PC-3 (cell line): ENCODE results near the gene UQCR10. TPM values are rescaled to one million over a fixed set of nuclear protein-coding genes. Genes with fewer than 3 reads are reported as not detected.

Source experiments
- ATAC-seq: fragments of 200-7000 bp; cut with Tn5 transposase; 2 replicates; pipeline ENCODE4 v1.9.1; 2020; ENCODE audit warnings: mild to moderate bottlenecking, moderate library complexity
- BruUV-seq: library from RNA; stranded (reverse); fragments of 400-500 nt; replicated peaks from 2 replicates; lab custom pipeline; 2021; lab: Mats Ljungman, UMichigan
- CTCF ChIA-PET: fragments of 300-600 bp; sonication (Branson Sonifier 250); formaldehyde crosslinking; loops from one replicate; lab custom pipeline; 2022; ENCODE audit warnings: antibody characterized with exemption; lab: Charles Lee
- POLR2A ChIA-PET: fragments of 300-600 bp; sonication (Branson Sonifier 250); formaldehyde crosslinking; loops from one replicate; lab custom pipeline; 2022; ENCODE audit warnings: antibody characterized with exemption; ENCODE audit not compliant: unreplicated experiment; lab: Charles Lee
- DNase-seq: peaks from one replicate; pipeline ENCODE4 v3.0.0-alpha.2; 2015
- H2AFZ ChIP-seq: fragments of 300-600 bp; sonication (generic); 2 replicates; pipeline ENCODE4 v1.6.0; 2016; ENCODE audit warnings: antibody characterized with exemption, low read length
- H3F3A ChIP-seq: fragments of 300-600 bp; sonication (generic); one replicate; pipeline ENCODE4 v1.6.0; 2017; ENCODE audit warnings: antibody characterized with exemption, low read length, control low read depth, mild to moderate bottlenecking; ENCODE audit not compliant: unreplicated experiment
- H3K27ac ChIP-seq: fragments of 300-600 bp; sonication (generic); 2 replicates; pipeline ENCODE4 v1.5.1; 2016; ENCODE audit warnings: mild to moderate bottlenecking, low read length
- H3K27me3 ChIP-seq: fragments of 300-600 bp; sonication (generic); 2 replicates; pipeline ENCODE4 v1.6.1; 2016; ENCODE audit warnings: low read length, mixed read lengths
- H3K36me3 ChIP-seq: fragments of 300-600 bp; sonication (generic); 2 replicates; pipeline ENCODE4 v1.6.1; 2016; ENCODE audit warnings: low read depth, mixed run types, low read length, mixed read lengths
- H3K4me1 ChIP-seq: fragments of 300-600 bp; sonication (generic); 2 replicates; pipeline ENCODE4 v1.5.1; 2016; ENCODE audit warnings: low read length; ENCODE audit not compliant: insufficient read depth
- H3K4me2 ChIP-seq: fragments of 300-600 bp; sonication (generic); 2 replicates; pipeline ENCODE4 v1.6.0; 2016; ENCODE audit warnings: low read length
- H3K4me3 ChIP-seq: fragments of 300-600 bp; sonication (generic); 2 replicates; pipeline ENCODE4 v1.5.1; 2016; ENCODE audit warnings: mild to moderate bottlenecking, low read length, mixed read lengths
- H3K79me2 ChIP-seq: fragments of 300-600 bp; sonication (generic); 2 replicates; pipeline ENCODE4 v1.6.1; 2017; ENCODE audit warnings: low read length, mixed read lengths
- H3K9ac ChIP-seq: fragments of 300-600 bp; sonication (generic); 2 replicates; pipeline ENCODE4 v1.6.0; 2016; ENCODE audit warnings: mild to moderate bottlenecking, low read length
- H3K9me2 ChIP-seq: fragments of 300-600 bp; sonication (generic); replicated peaks from 2 replicates; pipeline ENCODE4 v1.6.1; 2016; ENCODE audit warnings: mixed run types, low read length, mixed read lengths
- H3K9me3 ChIP-seq: fragments of 300-600 bp; sonication (generic); 2 replicates; pipeline ENCODE4 v1.6.1; 2016; ENCODE audit warnings: low read length, mixed read lengths
- H4K20me1 ChIP-seq: fragments of 300-600 bp; sonication (generic); 2 replicates; pipeline ENCODE4 v1.6.1; 2016; ENCODE audit warnings: low read length, mixed read lengths
- CTCF ChIP-seq: fragments of 300-600 bp; sonication (generic); conservative IDR thresholded peaks from 2 replicates; pipeline ENCODE4 v1.5.1; 2017; ENCODE audit warnings: antibody characterized with exemption, low read depth, mild to moderate bottlenecking, low read length
- EZH2 ChIP-seq: fragments of 300-600 bp; sonication (generic); IDR thresholded peaks from one replicate; pipeline ENCODE4 v1.6.1; 2017; ENCODE audit warnings: antibody characterized with exemption, mild to moderate bottlenecking, low read length; ENCODE audit not compliant: unreplicated experiment
- EZH2phosphoT487 ChIP-seq: fragments of 300-600 bp; sonication (generic); IDR thresholded peaks from 2 replicates; pipeline ENCODE4 v1.6.1; 2018; ENCODE audit warnings: mild to moderate bottlenecking, antibody characterized with exemption, low read length, borderline replicate concordance
- intact Hi-C: fragments of 100-400 bp; cut with micrococcal nuclease; formaldehyde crosslinking; loops from 2 replicates; pipeline ENCODE4 v1.9.0; 2023
- total RNA-seq: library from RNA; depleted of rRNA; stranded (reverse); fragments of >200 nt; gene quantifications from 2 replicates; pipeline ENCODE4 v1.2.3, GENCODE V29; 2014

Gene UQCR10
- total RNA-seq, 1 experiment from 2014 or later, result 196 TPM

GRCh38 chr22:29787371-29787980 lies 20.3 kb downstream of the UQCR10 start:
- ATAC-seq (no peak), DNase-seq (peak; percentile 57)
- no peaks in the 10 kb centered on the region for H3F3A ChIP-seq
- ChIA-PET POLR2A (no interaction called here), CTCF (no interaction called here)
- H3K9me2 ChIP-seq, result no peaks in the 10 kb centered on the region
- TF ChIP-seq EZH2 (no peak), EZH2phosphoT487 (no peak), CTCF (no peak)
- H3K4me2 ChIP-seq, result peak overlapping the region; percentile 42
- no peaks in the 10 kb centered on the region for H3K27me3 ChIP-seq
- no peaks in the 10 kb centered on the region for H3K9me3 ChIP-seq
- BruUV-seq, result no TSS peak
- H2AFZ ChIP-seq, result no peak overlapping the region
- H3K9ac ChIP-seq, result no peak overlapping the region
- H3K79me2 ChIP-seq, result no peaks in the 10 kb centered on the region
- intact Hi-C loops, result no loop called here
- H4K20me1 ChIP-seq, result no peaks in the 10 kb centered on the region
- H3K36me3 ChIP-seq, result peaks cover 4% of the 10 kb centered on the region; the same call in 1 of the 2 replicates
- H3K27ac ChIP-seq, result peak overlapping the region; percentile 70
- H3K4me1 ChIP-seq, result peaks cover 18% of the 10 kb centered on the region
- H3K4me3 ChIP-seq, result no peak overlapping the region

GRCh38 chr22:29788339-29789279 lies 21.4 kb downstream of the UQCR10 start:
- BruUV-seq, result no TSS peak
- Histone ChIP-seq H4K20me1 (no peaks in the 10 kb centered on the region), H2AFZ (no peak overlapping the region), H3F3A (no peaks in the 10 kb centered on the region), H3K4me3 (no peak overlapping the region), H3K9me2 (no peaks in the 10 kb centered on the region), H3K4me1 (peaks cover 16% of the 10 kb centered on the region), H3K27me3 (no peaks in the 10 kb centered on the region), H3K36me3 (peaks cover 4% of the 10 kb centered on the region; the same call in 1 of the 2 replicates), H3K9ac (no peak overlapping the region), H3K9me3 (no peaks in the 10 kb centered on the region), H3K27ac (no peak overlapping the region), H3K79me2 (no peaks in the 10 kb centered on the region), H3K4me2 (no peak overlapping the region)
- no peak for DNase-seq
- POLR2A ChIA-PET, result no interaction called here
- intact Hi-C loops, result no loop called here
- ATAC-seq, result no peak
- CTCF ChIA-PET, result no interaction called here
- no peak for TF ChIP-seq EZH2phosphoT487

GRCh38 chr22:29790061-29790460 lies 22.9 kb downstream of the UQCR10 start:
- no peak for DNase-seq
- ChIA-PET POLR2A (no interaction called here), CTCF (no interaction called here)
- Histone ChIP-seq H3K4me3 (no peak overlapping the region), H3K9me2 (no peaks in the 10 kb centered on the region), H3K27ac (no peak overlapping the region), H3K79me2 (no peaks in the 10 kb centered on the region), H3K4me2 (no peak overlapping the region), H3F3A (no peaks in the 10 kb centered on the region), H3K4me1 (peaks cover 16% of the 10 kb centered on the region), H3K9ac (no peak overlapping the region), H3K27me3 (no peaks in the 10 kb centered on the region), H2AFZ (no peak overlapping the region), H3K36me3 (peaks cover 4% of the 10 kb centered on the region; the same call in 1 of the 2 replicates), H3K9me3 (no peaks in the 10 kb centered on the region), H4K20me1 (no peaks in the 10 kb centered on the region)
- no peak for ATAC-seq
- no TSS peak for BruUV-seq
- TF ChIP-seq CTCF (no peak), EZH2 (no peak), EZH2phosphoT487 (no peak)
- intact Hi-C loops, result no loop called here
